HL-60 (cell line): ENCODE results near the gene COPB2.
"Not testable (repeated sequence)": the region's sequence is repeated elsewhere in the genome, so short reads cannot be mapped to it uniquely, and the experiment has no call there.

Source experiments
- GABPA ChIP-seq: IDR thresholded peaks from 2 replicates; pipeline ENCODE4 v1.6.1; 2012; ENCODE audit warnings: low read depth
- POLR2AphosphoS5 ChIP-seq: IDR thresholded peaks from 2 replicates; pipeline ENCODE4 v1.6.1; 2012; ENCODE audit warnings: low read depth
- SPI1 ChIP-seq: IDR thresholded peaks from 2 replicates; pipeline ENCODE4 v1.6.1; 2012; ENCODE audit warnings: low read depth, mild to moderate bottlenecking, borderline replicate concordance
- TF ChIP-seq, protein P1 (sequence below): IDR thresholded peaks from one replicate; pipeline ENCODE4 v1.5.1; 2011; ENCODE audit warnings: low read length, control low read depth, inconsistent platforms; ENCODE audit not compliant: insufficient read depth
- TF ChIP-seq, protein P2 (sequence below): IDR thresholded peaks from 2 replicates; pipeline ENCODE4 v1.6.1; 2012; ENCODE audit warnings: low read depth; ENCODE audit not compliant: insufficient replicate concordance

DNA sequence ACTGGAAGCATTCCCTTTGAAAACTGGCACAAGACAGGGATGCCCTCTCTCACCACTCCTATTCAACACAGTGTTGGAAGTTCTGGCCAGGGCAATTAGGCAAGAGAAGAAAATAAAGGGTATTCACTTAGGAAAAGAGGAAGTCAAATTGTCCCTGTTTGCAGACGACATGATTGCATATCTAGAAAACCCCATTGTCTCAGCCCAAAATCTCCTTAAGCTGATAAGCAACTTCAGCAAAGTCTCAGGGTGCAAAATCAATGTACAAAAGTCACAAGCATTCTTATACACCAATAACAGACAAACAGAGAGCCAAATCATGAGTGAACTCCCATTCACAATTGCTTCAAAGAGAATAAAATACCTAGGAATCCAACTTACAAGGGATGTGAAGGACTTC is 54.8 kb downstream of the COPB2 start:
- TF ChIP-seq, protein P1, sequence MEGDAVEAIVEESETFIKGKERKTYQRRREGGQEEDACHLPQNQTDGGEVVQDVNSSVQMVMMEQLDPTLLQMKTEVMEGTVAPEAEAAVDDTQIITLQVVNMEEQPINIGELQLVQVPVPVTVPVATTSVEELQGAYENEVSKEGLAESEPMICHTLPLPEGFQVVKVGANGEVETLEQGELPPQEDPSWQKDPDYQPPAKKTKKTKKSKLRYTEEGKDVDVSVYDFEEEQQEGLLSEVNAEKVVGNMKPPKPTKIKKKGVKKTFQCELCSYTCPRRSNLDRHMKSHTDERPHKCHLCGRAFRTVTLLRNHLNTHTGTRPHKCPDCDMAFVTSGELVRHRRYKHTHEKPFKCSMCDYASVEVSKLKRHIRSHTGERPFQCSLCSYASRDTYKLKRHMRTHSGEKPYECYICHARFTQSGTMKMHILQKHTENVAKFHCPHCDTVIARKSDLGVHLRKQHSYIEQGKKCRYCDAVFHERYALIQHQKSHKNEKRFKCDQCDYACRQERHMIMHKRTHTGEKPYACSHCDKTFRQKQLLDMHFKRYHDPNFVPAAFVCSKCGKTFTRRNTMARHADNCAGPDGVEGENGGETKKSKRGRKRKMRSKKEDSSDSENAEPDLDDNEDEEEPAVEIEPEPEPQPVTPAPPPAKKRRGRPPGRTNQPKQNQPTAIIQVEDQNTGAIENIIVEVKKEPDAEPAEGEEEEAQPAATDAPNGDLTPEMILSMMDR, result not testable (repeated sequence)
- TF ChIP-seq, protein P2, sequence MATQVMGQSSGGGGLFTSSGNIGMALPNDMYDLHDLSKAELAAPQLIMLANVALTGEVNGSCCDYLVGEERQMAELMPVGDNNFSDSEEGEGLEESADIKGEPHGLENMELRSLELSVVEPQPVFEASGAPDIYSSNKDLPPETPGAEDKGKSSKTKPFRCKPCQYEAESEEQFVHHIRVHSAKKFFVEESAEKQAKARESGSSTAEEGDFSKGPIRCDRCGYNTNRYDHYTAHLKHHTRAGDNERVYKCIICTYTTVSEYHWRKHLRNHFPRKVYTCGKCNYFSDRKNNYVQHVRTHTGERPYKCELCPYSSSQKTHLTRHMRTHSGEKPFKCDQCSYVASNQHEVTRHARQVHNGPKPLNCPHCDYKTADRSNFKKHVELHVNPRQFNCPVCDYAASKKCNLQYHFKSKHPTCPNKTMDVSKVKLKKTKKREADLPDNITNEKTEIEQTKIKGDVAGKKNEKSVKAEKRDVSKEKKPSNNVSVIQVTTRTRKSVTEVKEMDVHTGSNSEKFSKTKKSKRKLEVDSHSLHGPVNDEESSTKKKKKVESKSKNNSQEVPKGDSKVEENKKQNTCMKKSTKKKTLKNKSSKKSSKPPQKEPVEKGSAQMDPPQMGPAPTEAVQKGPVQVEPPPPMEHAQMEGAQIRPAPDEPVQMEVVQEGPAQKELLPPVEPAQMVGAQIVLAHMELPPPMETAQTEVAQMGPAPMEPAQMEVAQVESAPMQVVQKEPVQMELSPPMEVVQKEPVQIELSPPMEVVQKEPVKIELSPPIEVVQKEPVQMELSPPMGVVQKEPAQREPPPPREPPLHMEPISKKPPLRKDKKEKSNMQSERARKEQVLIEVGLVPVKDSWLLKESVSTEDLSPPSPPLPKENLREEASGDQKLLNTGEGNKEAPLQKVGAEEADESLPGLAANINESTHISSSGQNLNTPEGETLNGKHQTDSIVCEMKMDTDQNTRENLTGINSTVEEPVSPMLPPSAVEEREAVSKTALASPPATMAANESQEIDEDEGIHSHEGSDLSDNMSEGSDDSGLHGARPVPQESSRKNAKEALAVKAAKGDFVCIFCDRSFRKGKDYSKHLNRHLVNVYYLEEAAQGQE, result not testable (repeated sequence)
- TF ChIP-seq POLR2AphosphoS5, GABPA: not testable (repeated sequence)
- TF ChIP-seq SPI1, result 0 out of 2 replicates have a peak, but pooled peaks have one; percentile 6
